ENCODE results near the gene ABHD2. TPM values are rescaled to one million over a fixed set of nuclear protein-coding genes. Genes with fewer than 3 reads are reported as not detected.

The ABHD2 gene
- total RNA-seq, 1 donor from 2014 or later: 185 TPM

DNA sequence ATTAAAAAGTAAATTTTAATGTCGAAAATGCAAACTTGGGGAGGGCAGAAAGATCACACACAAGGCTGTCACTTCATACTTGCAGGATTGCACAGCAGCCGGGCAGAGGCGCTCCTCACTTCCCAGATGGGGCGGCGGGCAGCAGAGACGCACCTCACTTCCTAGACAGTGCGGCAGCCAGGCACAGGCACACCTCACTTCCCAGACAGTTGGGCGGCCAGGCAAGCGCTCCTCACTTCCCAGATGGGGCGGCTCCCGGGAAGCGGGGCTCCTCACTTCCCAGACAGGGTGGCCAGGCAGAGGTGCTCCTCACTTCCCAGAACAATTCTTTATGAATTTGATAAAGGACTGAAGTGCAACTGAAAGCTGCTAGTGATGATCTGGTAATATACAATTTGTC is 111.9 kb downstream of the ABHD2 start:
- intact Hi-C loops (cut with DNase I): no loop called here
- DNase-seq (ENCODE audit: low spot score): peak; percentile 46

DNA sequence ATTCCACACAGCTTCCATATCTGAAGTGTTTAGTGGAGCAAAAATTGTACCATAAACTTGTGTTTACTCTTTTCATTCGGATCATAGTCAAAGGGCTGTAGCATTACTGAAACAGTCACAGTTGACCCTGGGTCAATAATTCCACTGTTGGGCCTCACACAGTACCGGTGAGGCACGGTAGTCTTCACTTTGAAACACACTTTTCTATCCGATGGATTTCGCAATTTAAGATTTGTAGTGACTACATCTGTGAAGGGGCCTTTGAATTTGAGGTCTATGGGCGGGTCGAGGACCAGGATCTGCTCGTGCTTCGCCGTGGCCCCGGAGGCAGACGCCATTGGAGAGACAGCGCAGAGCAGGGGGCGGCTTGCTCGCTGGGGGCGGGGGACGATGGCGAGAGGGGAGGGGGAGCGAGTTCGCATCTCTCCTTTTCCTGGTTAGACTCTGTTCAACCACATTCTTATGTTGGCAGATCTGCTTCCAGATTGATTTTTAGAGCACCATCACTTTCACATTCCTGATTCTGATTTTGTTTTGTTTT is 113.3 kb downstream of the ABHD2 start:
- intact Hi-C loops (cut with DNase I): no loop called here

DNA sequence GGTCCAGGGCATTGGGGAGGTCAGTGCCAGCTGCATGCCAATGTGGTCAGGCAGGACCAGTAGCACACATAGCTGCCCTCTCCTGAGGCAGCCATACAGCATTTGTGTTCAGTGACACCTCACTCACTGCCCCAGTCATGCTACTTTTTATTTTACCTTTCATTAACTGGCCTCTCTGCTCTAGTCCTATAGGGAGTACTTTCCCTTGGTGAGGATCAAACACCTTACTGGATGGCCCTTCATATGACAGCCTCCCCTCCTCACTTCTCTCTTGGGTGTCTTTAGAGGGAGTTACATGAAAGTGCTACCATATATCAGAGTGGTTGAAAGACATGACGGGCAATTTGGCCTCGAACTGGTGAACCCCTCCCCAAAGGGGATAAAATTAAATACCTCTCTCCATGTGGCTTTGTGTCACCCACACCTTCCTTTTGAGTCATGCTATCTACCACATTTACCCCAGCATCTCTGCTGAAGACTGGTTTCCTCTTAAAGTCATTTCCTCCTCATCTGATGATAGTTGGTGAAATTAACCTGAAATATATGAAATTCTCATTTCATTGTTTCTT is 115.5 kb downstream of the ABHD2 start:
- peak; percentile 10 for DNase-seq (ENCODE audit: low spot score)
- intact Hi-C loops (cut with DNase I): no loop called here

More for the DNA sequence above, 113.3 kb downstream of the ABHD2 start:
- peak; percentile 67 for DNase-seq (ENCODE audit: low spot score)

DNA sequence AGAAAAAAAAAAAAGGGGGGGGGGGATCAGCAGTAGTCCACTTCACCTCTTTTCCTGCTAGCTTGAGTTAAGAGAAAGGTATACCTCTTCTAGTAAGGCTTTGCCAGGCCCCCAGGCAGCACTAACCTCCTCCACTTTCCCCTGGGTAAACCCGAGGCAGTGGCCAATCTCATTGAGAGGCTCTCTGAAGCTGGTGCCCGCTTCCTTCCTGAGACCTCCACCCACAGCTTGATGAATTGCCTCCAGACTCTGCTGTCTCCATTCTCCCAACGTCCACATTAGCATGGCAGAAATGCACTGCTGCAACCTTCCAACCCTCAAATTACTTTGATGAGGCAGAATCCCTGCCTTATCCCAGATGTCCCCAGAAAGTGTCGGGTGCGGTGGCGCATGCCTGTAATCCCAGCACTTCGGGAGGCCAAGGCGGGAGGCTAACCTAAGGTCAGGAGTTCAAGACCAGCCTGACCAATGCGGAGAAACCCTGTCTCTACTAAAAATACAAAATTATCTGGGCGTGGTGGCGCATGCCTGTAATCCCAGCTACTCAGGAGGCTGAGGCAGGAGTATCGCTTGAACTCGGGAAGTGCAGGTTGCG is 117.8 kb downstream of the ABHD2 start:
- intact Hi-C loops (cut with DNase I): loop anchor here (5.0 kb wide), 1 partner anchor 96 kb away; no protein-coding TSS in a partner anchor
- peak; percentile 51 for DNase-seq (ENCODE audit: low spot score)

DNA sequence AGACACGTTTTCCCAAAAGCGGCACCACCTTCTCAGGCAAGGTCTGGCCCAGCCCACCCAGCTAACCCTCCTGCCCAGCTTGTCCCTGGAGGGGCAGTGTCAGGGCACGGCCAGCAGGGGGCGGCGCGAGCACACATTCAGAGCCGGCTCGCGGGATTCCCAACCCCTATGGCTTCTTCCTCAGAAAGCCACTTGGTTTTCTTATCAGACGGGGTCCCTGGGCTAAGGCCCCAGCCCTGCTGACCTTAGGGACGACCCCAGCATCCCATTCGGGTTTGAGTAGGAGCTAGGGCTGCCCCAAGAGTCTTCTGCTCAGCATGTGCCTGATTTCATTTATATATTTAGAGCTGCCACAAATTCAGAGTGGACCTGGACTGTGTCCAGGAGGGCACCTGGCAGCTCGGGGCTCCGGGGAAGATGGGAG is 118.7 kb downstream of the ABHD2 start:
- DNase-seq (ENCODE audit: low spot score): peak; percentile 85
- intact Hi-C loops (cut with DNase I): loop anchor here (5.0 kb wide), 1 partner anchor 95 kb away; no protein-coding TSS in a partner anchor

DNA sequence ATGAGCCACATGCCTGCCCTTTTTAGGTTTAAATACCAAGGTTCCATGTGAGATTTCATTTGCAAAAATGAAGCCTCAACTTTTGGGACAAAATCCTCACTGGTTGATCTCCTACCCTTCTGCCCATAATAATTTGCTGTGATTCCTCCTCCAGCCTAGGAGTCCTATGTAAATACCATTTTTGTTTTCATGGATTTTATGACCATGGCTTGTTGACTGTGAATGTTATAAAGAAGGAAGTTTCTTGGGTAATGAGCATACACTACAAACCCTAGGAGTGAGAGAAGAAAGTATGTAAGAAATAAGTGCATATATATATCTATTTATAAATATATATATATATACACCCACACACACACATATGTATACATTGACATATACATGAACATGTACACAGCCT is 120.0 kb downstream of the ABHD2 start:
- DNase-seq (ENCODE audit: low spot score): no peak
- intact Hi-C loops (cut with DNase I): loop anchor here (5.0 kb wide), 1 partner anchor 94 kb away; no protein-coding TSS in a partner anchor

DNA sequence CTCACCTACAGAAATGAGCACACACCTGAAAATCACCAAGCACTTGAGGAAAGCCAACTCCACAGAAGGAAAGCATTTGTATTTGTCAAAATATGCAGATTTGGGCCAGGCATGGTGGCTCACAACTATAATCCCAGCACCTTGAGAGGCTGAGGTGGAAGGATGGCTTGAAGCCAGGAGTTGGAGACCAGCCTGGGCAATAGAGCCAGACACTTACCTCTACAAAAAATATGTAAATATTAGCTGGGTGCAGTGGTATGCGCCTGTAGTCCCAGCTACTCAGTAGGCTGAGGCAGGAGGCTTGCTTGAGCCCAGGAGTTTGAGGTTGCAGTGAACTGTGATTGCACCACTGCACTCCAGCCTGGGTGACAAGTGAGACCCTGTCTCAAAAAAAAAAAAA is 120.8 kb downstream of the ABHD2 start:
- DNase-seq (ENCODE audit: low spot score): no peak
- intact Hi-C loops (cut with DNase I): loop anchor here (5.0 kb wide), 1 partner anchor 93 kb away; no protein-coding TSS in a partner anchor

DNA sequence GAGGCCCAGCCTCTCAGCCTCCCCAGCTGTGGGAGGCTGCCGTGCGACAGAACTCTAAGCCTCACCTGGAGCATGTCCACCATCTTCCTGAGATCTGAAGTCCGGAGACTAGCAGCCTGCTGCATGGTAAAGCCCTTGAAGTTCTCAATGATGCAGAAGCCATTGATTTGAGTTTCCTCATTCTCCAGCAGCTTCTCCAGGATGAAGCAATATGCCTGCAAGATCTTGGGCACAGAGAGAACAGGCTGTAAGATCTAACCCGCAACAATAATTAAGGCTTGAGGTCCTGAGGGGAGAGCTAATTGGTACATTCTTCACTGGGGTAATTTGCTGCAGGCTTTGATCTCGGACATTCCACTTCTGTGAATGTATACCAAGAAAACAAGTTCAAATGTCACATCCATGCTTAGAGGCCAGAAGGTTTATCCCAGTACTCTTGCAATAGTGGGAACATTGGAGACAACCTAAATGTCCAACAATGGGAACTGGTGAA is 123.5 kb downstream of the ABHD2 start:
- DNase-seq (ENCODE audit: low spot score): peak; percentile 15
- intact Hi-C loops (cut with DNase I): no loop called here

DNA sequence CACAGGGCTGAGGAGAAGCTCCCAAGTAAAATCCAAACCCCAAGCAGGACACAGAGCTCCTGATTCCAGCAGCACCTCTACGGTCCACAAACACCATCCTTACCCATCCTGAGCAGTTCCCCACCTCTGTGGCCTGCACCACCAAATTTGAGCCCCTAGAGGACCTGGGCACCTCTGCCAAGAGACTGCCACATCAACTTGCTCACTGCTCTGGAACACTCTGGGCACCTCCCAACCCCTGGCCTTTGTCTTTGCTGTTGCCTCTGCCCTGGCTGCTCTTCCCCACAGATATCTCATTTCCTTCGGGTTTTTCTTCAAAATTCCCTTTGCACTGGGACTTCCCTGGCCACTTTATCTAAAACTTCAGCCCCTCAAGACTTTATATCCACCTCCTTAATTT is 127.4 kb downstream of the ABHD2 start:
- DNase-seq (ENCODE audit: low spot score): no peak
- intact Hi-C loops (cut with DNase I): no loop called here

DNA sequence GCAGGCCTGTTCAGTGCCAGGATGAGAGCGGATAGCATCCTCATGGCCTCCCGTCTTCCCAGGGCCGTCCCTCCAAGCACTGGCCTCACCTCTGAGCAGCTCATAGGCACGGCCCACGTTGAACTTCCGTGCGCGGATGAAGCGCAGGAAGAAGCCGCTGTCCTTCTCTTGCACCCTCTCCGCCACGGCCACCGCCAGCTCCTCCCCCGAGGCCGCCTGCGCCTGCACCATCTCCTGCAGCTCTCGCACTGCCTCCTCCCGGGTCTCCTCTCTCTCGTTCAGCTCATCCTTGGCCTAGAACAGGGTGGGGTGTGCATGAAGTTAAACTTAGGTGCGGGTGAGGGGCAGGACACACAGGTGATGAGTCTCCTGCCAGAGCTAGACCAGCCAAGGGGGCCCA is 128.8 kb downstream of the ABHD2 start:
- DNase-seq (ENCODE audit: low spot score): no peak
- intact Hi-C loops (cut with DNase I): no loop called here

DNA sequence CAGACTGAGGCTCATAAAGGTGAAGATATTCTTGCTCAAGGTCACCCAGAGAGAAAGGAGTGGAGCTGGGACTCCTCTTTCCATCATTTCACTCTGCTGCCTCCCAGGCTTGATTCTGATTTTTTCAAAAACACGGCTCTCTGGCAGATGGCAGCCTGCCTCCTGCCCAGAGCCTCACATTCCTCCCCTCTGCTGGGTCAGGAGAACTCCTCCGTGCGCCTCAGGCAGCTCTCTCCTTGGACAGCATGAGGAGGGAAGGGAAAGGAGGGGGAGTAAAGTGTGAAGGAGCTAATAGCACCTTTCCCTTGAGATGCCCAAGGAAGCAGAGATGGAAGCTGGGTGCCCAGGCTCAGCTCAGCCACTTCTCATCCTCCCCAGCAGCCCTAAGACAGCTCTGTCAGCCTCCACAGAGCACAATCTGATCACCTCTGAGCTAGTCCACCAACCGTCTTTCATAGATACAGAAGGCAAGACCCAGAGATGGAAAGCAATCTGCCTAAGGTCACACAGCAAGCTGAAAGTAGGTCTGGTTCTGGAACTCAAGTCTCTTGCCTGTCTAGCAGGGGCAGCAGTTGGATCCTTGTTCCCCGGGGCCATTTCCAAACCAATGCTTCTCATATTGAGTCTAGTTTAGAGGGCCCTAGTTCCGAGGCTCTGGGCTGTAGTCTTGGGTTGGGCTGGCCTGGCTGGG is 129.6 kb downstream of the ABHD2 start:
- intact Hi-C loops (cut with DNase I): no loop called here

DNA sequence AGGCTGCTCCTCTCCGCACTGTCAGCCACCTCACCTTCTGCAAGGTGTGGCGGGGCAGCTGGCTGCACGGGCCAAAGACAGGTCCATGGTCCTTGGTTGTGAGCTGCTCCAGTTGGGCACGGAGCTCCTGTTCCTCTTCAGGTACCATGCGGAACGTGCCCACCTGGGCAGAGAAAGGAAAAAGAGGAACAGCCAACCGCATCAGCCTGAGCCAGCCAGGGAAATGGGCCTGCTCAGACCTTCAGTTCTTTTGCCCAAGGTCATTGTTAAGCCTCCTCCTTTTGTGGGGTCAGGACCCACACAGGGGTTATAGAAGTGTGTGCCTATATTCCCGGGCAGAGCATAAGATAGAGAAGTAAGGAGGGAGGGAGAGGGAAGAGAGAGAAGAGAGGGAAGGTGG is 130.3 kb downstream of the ABHD2 start:
- intact Hi-C loops (cut with DNase I): no loop called here
- peak; percentile 36 for DNase-seq (ENCODE audit: low spot score)

More for the DNA sequence above, 129.6 kb downstream of the ABHD2 start:
- no peak for DNase-seq (ENCODE audit: low spot score)

DNA sequence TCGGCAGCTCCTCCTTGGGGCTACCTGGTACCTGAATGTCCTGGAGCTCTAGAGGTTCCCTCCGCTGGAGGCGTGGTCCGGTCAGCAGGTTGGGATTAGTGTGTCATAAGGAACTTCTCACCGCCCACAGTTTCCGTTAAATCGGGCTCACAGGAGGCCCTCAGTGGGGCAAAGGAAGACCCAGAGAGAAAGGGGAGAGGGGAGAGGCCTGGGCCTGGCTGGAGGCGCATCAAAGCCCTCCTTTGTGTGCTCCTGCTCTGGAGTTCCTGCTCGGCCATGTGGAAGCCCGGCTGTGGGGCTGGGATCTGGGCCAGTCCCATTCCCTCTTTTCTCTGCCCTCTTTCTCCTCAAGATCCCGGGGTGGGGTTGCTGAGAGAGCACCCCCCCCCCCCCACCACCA is 133.3 kb downstream of the ABHD2 start, which contains the start of gene RLBP1:
RLBP1 (minus strand) TSS at position 37 of the 400 bp plus-strand sequence. CDS start 2,604 bp downstream, outside the sequence.
- intact Hi-C loops (cut with DNase I): no loop called here
- no peak for DNase-seq (ENCODE audit: low spot score)

DNA sequence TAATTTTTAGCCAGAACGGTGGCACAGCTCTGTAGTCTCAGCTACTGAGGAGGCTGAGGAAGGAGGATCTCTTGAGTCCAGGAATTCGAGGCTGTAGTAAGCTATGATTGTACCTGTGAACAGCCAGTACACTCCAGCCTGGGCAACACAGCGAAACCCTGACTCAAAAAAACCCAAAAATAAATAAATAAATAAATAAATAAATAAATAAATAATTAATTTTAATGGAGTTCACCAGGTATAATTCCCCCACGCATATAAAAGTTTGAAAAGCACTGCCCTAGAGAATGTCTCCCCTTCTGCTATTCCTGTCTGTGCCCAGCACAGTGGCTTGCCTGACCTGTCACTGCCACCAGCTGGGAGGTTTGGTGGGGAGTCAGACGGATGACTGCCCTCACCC is 137.3 kb downstream of the ABHD2 start:
- intact Hi-C loops (cut with DNase I): no loop called here
- DNase-seq (ENCODE audit: low spot score): no peak

DNA sequence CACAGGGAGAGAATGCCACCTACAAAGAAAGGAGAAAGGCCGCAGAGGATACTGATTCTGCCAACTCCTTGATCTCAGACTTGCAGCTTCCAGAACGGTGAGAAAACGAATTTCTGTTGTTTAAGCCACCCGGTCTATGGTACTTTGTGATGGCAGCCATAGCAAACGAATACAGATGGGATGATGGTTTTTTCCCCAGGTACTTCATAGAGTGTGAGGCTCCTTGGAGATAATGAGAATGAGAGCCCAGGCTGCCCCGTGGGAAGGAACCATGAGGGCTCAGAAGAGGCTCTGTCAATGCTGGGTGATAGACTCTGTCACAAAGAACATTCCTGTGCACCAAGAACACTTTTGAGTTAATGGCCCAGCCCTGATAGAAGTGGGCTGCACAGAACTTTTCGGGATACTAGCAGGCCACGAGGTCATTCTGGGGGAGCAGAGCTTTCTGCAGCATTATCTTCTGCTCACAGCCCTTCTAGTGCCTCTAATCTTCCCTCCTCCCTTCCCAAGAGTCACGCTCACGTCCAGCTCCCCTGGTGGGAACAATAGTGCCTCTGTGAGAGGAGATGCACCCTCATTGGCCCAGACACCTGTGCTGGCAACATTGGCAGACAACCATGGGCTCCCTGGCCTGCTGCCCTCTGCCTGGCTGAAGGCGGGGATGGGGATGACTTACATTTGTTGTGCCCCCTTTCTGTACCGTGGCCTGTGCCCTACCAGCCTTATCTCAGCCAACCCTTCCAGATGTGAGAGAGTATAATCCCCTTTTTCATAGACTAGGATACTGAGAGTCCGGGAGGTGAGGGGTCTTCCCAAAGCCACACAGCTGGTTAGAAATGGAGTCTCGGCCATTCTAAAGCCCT is 138.3 kb downstream of the ABHD2 start:
- DNase-seq (ENCODE audit: low spot score): no peak
- intact Hi-C loops (cut with DNase I): no loop called here

DNA sequence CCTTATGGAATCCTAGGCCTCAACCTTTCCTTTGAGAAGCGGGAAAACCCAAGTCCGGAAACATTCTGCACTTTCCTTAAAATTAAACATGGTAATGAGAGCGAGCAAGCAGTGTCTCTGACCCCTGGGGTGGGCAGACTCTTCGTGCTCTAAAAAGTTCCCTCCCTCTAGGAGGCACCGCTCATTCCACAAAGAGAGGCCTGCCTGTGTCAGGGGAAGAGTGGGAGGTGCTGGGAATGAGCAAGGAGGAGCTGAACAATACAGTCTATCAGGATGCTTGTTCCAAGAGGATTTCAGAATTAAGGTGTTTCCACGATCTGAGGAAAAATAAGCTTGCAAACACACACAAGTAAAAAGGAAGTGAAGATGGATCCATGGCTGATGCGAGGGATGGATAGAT is 139.2 kb downstream of the ABHD2 start:
- intact Hi-C loops (cut with DNase I): no loop called here
- DNase-seq (ENCODE audit: low spot score): no peak

DNA sequence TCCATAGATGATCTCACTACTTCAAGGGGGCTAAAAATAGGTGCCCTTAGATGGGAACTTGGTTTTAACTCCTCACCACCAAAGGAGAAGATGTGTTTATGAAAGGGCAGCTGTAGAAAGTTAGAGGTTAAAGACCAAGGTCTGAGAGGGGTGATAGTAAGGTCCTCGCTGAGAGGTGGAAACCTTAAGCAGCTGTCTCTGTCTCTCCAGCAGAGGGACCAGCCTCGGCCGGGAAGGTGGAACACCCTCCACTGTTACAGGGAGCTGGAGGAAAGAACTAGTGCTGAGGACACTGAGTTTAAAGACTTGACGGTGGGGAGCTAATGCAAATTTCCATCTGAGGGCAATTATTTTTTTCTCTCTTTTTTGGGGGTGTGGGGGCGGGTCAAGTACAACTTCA is 142.0 kb downstream of the ABHD2 start:
- intact Hi-C loops (cut with DNase I): no loop called here
- DNase-seq (ENCODE audit: low spot score): no peak

DNA sequence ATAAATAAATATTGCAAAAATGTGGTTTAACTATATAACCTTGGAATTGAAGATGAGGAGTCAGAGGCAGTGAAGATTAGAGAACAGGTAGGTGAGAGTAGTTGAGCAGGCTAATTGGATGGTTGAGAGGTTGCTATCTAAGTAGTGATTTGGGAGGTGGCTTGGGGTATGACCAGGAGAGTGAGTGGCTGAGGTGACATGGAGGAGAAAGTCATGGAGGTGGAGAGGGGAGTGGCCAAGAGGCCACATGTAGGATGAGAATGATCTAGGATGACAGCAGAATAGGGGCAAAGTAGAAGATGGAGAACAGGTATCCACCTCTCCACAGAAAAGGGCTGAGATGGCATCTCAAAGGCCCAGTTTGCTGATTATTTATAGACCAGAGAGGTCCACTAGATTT is 143.6 kb downstream of the ABHD2 start:
- intact Hi-C loops (cut with DNase I): no loop called here
- no peak for DNase-seq (ENCODE audit: low spot score)

Measured in cardiac septum (tissue), 1 donor.